Panc1 (cell line): ENCODE data around the gene TRAPPC13. TPM values are rescaled to one million over a fixed set of nuclear protein-coding genes. Genes with fewer than 3 reads are reported as not detected.

Experiments
- ATAC-seq: fragments of 200-7000 bp; cut with Tn5 transposase; 2 replicates; pipeline ENCODE4 v1.9.1; 2020; ENCODE audit warnings: mild to moderate bottlenecking, moderate library complexity
- BruUV-seq: library from RNA; stranded (reverse); fragments of 400-500 nt; replicated peaks from 2 replicates; lab custom pipeline; 2021; lab: Mats Ljungman, UMichigan
- CTCF ChIA-PET: fragments of 300-600 bp; sonication (Branson Sonifier 250); formaldehyde crosslinking; loops from one replicate; lab custom pipeline; 2022; ENCODE audit warnings: antibody characterized with exemption; lab: Charles Lee
- POLR2A ChIA-PET: fragments of 300-600 bp; sonication (Branson Sonifier 250); formaldehyde crosslinking; loops from one replicate; lab custom pipeline; 2022; ENCODE audit warnings: antibody characterized with exemption; lab: Charles Lee
- DNase-seq: peaks from one replicate; pipeline ENCODE4 v3.0.0-alpha.2; 2010; ENCODE audit warnings: low read depth, low spot score
- H3K27ac ChIP-seq: 2 replicates; pipeline ENCODE4 v1.5.1; 2011; ENCODE audit warnings: mild to moderate bottlenecking, low read length, inconsistent platforms
- H3K27me3 ChIP-seq: fragments of 200-500 bp; sonication (Bioruptor generic); 2 replicates; pipeline ENCODE4 v1.6.0; 2014; ENCODE audit warnings: low read length, inconsistent platforms; ENCODE audit not compliant: control insufficient read depth, insufficient read depth
- H3K36me3 ChIP-seq: fragments of 200-500 bp; sonication (Bioruptor generic); 2 replicates; pipeline ENCODE4 v1.5.1; 2014; ENCODE audit warnings: inconsistent platforms, mild to moderate bottlenecking, low read length, moderate library complexity; ENCODE audit not compliant: control insufficient read depth, insufficient read depth
- H3K4me1 ChIP-seq: 2 replicates; pipeline ENCODE4 v1.5.1; 2011; ENCODE audit warnings: inconsistent platforms, mild to moderate bottlenecking, low read length, moderate library complexity; ENCODE audit not compliant: control insufficient read depth, insufficient read depth
- H3K4me3 ChIP-seq, 2 experiments: 2 replicates each; pipeline ENCODE4 v1.5.1; 2011 to 2012; ENCODE audit warnings: low read depth in 2 of 2, low read length in 2 of 2, mild to moderate bottlenecking in 2 of 2, inconsistent platforms in 1 of 2, moderate library complexity in 1 of 2
- H3K9me3 ChIP-seq: fragments of 200-500 bp; sonication (Bioruptor generic); 2 replicates; pipeline ENCODE4 v1.5.1; 2014; ENCODE audit warnings: low read depth, mild to moderate bottlenecking, inconsistent platforms, low read length, moderate library complexity; ENCODE audit not compliant: control insufficient read depth, insufficient read depth
- CTCF ChIP-seq: fragments of 450-650 bp; IDR thresholded peaks from 2 replicates; pipeline ENCODE4 v1.5.1; 2017; ENCODE audit warnings: mild to moderate bottlenecking
- POLR2AphosphoS5 ChIP-seq: IDR thresholded peaks from 2 replicates; pipeline ENCODE4 v1.6.1; 2012; ENCODE audit warnings: mild to moderate bottlenecking, low read depth, low read length, moderate library complexity
- REST ChIP-seq, 2 experiments: IDR thresholded peaks; 2 replicates each; pipeline ENCODE4 v1.6.1; 2011 to 2012; ENCODE audit warnings: low read depth in 2 of 2, control low read depth in 1 of 2, low read length in 1 of 2, mild to moderate bottlenecking in 1 of 2, moderate library complexity in 1 of 2; ENCODE audit not compliant: insufficient read depth in 1 of 2
- SIN3A ChIP-seq: IDR thresholded peaks from 2 replicates; pipeline ENCODE4 v1.6.1; 2012; ENCODE audit warnings: low read depth, mild to moderate bottlenecking, low read length, moderate library complexity, borderline replicate concordance; ENCODE audit not compliant: insufficient read depth
- TCF7L2 ChIP-seq: IDR thresholded peaks from 2 replicates; pipeline ENCODE4 v1.6.1; 2011; ENCODE audit warnings: mild to moderate bottlenecking, low read depth, low read length, inconsistent platforms
- in situ Hi-C: cut with HindIII; loops from 2 replicates; pipeline ENCODE4 v1.10.0; 2016; ENCODE audit warnings: low sequenced_read_pairs, low pct_unique_long_range_greater_than_20kb
- intact Hi-C: fragments of 100-400 bp; cut with micrococcal nuclease; formaldehyde crosslinking; loops from one replicate; pipeline ENCODE4 v1.10.0; 2022; ENCODE audit not compliant: unreplicated experiment
- total RNA-seq: library from RNA; stranded (reverse); gene quantifications from one replicate; pipeline ENCODE4 v1.2.1, GENCODE V29; 2021; ENCODE audit not compliant: unreplicated experiment

The TRAPPC13 gene
- total RNA-seq, 1 experiment from 2014 or later, result 17.3 TPM

GRCh38 chr5:65647941-65648340, 23.1 kb downstream of the TRAPPC13 start:
- Histone ChIP-seq H3K27me3 (no peaks in the 10 kb centered on the region), H3K9me3 (no peaks in the 10 kb centered on the region), H3K27ac (no peak overlapping the region), H3K36me3 (no peaks in the 10 kb centered on the region), H3K4me3 (no peak overlapping the region), H3K4me1 (no peaks in the 10 kb centered on the region)
- intact Hi-C loops, result no loop called here
- in situ Hi-C loops, result no loop called here
- no peak for DNase-seq
- BruUV-seq, result no TSS peak
- ChIA-PET POLR2A (no interaction called here), CTCF (interaction anchor here (0.6 kb wide), 1 partner anchor 548 kb away, joined by 3 read pairs; no protein-coding TSS in a partner anchor)
- ATAC-seq, result no peak
- TF ChIP-seq CTCF, result no peak
- TF ChIP-seq SIN3A, result no peak
- TF ChIP-seq TCF7L2, result no peak
- TF ChIP-seq REST (IDR thresholded peaks at IDR 0.05; ENCODE audit: insufficient read depth in 1 of 2, low read depth in 2 of 2, low read length in 1 of 2), result no peak
- TF ChIP-seq POLR2AphosphoS5, result no peak

- Histone ChIP-seq H3K36me3 (no peaks in the 10 kb centered on the region), H3K27me3 (no peaks in the 10 kb centered on the region), H3K4me3 (no peak overlapping the region), H3K4me1 (no peaks in the 10 kb centered on the region), H3K27ac (no peak overlapping the region), H3K9me3 (no peaks in the 10 kb centered on the region)
- no peak for DNase-seq
- intact Hi-C loops (no loop called here), in situ Hi-C loops (no loop called here)
- no peak for TF ChIP-seq REST (IDR thresholded peaks at IDR 0.05; ENCODE audit: insufficient read depth in 1 of 2, low read depth in 2 of 2, low read length in 1 of 2)
- no peak for TF ChIP-seq CTCF
- no peak for TF ChIP-seq POLR2AphosphoS5
- TF ChIP-seq SIN3A, result no peak
- no peak for TF ChIP-seq TCF7L2
- no peak for ATAC-seq
- ChIA-PET CTCF (no interaction called here), POLR2A (interaction anchor here (0.6 kb wide), 1 partner anchor 24 kb away, joined by 3 read pairs; no protein-coding TSS in a partner anchor)
- no TSS peak for BruUV-seq
Measured at GRCh38 chr5:65651144-65651543, 26.3 kb downstream of the TRAPPC13 start.
